A204.1 (cell line): ENCODE measurements around the gene CPSF4L.

Source experiments
- FAIRE-seq: peaks from 2 replicates; lab custom pipeline; 2012; peaks lifted over from hg19 to GRCh38; lab: Jason Lieb, UNC

The CPSF4L gene

DNA sequence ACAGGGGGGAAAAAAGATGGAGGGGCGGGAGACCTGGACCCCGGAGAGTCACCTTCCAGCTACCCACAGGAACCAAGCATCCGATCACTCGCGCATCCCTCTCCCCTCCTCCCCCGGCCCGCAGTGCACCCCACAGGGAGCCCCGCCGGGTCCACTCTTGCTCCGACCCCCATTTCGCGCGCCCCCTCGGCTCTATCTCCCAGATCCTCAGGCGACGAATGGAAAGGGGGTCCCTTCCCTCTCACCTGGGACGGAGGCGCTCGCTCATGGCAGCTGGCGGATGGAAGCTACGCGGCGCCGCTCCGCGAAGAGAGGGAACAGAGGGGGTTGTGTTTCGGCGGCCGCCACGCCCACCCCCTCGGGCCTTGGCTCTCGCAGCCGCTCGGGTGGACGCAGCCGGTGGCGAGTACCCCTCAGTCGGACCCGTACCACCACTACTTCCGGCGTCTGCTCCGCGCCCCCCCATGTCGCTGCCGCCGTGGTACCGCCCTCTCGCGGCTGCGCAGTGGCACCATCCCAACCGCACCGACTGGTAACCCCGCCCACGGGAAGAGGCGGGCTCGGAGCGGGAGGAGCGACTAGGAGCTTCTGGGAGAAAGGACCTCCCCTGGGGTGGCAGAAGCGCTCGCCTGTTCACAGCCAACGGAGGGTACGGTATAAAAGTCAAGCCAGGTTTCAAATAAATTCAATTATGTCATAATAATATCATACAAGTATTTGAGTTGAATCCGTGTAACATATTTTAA is 29.7 kb downstream of the CPSF4L start:
- peak; percentile 84 for FAIRE-seq

DNA sequence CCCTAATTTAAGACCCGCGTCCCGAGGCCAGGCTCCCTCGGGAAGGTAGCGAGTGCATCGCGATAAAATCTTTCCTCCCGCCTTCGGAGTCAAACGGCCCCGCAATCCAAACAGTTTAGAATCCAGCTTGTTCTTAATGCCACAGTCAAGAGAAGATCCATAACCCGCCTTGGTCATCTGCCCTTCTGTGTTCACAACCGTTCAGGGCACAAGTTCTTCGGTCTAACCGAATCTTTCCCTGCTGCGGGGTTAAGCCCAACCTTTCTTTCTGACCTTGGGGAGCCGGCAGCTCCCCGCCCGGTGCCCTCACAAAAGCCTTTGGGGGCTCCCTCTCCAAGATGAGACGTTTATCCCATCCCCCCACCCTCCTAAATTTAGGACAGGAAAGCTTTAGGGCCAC is 30.3 kb downstream of the CPSF4L start:
- FAIRE-seq = no peak

DNA sequence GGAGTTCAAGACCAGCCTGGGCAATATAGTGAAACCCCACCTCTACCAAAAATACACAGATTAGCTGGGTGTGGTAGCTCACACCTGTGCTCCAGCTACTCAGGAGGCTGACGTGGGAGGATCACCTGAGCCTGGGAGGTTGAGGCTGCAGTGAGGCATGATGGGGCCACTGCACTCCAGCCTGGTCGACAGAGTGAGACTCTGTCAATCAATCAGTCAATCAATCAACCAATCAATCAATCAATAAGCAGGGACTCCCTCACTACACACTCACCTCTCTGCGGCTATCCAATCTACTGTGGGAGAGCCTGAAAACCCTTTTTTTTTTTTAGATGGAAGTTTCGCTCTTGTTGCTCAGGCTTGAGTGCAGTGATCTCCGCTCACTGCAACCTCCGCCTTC is 31.6 kb downstream of the CPSF4L start:
- no peak for FAIRE-seq

DNA sequence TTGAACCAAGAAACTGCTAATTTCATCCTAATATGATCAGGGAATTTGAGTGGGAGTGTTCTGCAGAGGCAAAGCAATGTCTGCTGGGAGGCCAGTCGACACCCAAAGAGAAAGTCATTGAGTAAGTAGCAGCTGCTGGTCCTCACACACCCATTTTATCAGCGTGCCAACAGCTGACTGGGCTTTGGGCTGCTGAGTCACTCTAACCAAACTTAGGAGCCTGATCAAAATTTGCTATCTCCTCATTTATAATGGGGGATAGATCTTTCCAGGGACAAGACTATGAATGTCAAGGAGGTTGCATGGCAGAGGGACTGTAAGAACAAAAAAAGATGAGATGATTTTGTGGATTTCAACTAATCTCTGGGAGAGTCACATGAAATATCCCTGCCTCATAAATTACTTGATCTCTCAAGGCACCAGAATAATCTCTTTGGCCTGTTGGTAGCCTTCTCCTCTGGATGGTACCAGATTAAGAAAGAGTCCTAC is 32.9 kb downstream of the CPSF4L start:
- FAIRE-seq = no peak

DNA sequence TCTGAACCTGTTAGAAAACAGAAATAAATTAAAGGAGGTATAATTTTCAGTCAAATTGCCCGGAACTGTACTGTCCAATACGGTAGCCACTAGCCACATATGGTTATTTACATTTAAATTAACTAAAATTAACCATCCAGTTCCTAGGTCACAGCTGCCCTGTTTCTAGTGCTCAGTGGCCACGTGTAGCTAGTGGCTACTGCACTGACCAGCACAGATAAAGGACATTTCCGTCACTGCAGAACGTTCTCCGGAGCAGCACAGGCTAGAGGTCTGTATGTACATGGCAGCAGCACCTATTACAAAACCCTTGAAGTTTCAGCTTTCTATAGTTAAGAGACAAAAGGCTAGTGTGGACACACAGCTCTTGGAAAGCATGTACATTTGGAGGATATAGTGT is 33.7 kb downstream of the CPSF4L start:
- no peak for FAIRE-seq

DNA sequence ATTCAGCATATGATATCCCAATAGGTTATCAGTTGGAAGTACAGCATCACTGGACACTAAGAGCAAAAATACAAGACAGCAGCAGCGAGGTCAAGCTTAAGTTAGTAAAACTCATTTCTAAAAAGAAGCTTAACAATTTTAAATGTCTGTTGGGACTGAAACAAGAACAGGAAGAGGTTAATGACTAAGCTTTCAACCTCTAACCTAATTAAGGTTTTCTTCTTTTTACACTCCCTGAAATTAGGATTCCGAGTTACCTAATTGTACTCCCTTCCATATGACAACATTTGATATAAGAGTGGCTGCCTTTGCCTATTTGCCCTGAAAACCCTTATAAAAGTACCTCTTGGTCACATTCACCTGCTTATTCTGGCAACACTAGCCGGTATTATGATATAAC is 34.3 kb downstream of the CPSF4L start:
- FAIRE-seq = no peak

DNA sequence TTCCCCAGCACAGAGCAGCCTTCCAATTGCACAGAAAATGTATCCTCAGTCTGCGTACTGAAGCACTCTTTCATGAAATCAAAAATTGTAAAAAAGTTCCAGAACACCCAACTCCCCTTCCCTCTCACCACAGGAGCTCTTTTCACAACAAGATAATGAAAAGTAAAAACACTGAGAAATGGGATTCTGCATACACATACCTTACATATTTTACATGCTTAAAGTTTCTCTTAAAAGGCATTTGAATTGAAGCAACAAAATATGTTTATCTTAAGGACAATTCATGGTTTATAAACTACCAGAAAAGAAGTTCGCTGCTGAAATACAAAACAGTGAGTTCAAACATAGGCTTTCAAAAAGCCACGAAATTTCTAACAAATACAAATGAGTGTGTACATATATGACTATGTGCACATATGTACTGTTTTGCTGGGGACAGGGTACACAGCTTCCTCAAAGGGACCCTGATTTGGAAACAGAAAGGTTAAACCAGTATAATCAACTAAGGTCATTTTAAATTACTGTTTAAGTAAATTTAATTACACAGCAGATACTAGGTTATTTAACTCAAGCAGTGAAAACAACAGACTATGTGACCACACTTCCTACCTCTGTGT is 35.0 kb downstream of the CPSF4L start:
- no peak for FAIRE-seq

DNA sequence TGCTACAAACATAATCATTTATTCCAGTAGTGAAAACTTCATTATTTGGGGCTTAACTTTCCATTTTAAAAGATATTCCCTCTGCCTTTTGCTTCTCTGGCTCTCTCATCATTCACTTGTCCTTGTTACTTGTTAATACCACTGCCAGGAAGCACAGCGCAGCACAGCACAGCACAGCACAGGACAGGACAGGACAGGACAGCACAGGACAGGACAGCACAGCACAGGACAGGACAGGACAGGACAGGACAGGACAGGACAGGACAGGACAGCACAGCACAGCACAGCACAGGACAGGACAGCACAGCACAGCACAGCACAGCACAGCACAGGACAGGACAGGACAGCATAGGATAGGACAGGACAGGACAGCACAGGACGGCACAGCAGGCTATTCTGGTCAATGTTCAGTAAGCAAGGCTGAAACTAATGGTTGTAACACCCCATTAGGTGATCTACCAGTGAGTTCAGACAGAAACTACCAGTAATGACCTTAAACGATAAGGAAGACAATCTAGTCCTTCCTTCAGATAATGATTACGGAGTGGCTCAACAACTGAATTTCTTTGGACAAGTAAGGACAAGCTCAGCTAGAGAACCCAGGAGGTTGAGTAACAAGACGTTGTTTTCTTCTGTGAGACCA is 36.9 kb downstream of the CPSF4L start:
- FAIRE-seq = no peak

DNA sequence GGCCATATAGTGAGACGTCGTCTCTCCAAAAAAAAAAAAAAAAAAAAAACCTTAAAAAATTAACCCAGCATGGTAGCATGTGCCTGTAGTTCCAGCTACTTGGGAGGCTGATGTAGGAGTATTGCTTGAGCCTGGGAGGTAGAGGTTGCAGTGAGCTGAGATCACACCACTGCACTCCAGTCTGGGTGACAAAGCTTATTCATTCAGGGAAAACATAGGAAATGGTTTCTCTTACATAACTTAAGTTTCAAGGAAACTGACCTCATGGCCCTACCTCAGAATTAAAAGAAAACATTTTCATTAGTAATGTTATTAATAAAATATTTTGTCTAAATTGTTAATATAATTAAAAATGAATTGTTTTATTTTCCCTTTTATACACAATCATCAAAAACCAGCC is 37.4 kb downstream of the CPSF4L start:
- no peak for FAIRE-seq

DNA sequence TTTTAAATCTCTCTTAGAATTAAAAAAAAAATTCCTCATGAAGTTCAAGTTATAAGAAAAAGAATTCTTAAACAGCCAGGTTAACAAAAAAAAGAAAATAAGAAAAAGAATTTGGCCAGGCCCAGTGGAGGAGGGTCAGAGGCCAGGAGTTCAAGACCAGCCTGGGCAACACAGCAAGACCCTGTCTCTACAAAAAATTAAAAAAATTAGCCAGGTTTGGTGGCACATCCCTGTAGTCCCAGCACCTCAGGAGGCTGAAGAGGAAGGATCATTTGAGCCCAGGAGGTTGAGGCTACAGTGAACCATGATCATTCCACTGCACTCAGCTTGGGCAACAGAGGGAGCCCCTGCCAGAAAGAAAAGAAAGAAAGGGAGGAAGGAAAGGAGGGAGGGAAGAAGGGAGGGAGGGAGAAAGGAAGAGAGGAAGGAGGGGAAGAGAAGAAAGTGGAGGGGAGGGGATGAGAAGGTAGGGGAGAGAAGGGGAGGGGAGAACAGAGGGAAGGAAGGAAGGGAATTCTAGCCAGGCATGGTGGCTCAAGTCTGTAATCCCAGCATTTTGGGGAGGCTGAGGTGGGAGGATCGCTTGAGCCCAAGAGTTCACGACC is 38.0 kb downstream of the CPSF4L start:
- no peak for FAIRE-seq

DNA sequence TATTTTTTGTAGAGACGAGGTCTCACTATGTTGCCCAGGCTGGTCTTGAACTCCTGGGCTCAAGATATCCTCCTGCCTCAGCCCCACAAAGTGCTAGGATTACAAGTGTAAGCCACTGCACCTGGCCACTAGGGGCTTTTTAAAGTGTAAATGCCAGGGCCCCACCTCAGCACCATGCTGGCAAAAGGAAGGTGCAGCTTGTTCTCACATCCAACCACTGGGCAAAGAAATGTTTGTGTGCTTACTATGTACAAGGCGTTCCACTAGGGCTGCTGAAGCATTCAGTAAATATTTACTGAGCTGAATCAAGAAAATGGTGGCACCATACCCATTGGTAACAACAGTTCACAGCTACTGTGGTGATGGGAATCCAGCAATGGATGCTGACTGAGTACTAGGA is 46.2 kb downstream of the CPSF4L start:
- no peak for FAIRE-seq

DNA sequence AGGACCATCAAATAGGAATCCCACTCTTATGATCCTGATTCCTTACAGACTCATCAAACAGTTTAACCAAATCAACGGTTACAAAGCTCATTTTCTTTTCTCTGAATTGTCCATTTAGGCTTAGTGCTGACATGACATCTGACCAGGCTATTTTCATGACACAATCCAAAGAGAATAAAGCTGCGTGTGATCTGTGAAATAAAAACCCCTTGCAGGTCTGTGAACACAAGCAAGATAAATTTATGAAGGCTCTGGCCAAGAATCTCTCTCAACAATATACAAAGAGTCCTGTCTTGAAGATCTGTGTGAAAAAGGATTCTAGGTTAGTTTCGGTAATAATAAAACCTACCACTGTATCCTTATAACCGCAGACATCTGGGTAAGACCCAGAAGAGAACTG is 46.8 kb downstream of the CPSF4L start:
- FAIRE-seq = no peak

DNA sequence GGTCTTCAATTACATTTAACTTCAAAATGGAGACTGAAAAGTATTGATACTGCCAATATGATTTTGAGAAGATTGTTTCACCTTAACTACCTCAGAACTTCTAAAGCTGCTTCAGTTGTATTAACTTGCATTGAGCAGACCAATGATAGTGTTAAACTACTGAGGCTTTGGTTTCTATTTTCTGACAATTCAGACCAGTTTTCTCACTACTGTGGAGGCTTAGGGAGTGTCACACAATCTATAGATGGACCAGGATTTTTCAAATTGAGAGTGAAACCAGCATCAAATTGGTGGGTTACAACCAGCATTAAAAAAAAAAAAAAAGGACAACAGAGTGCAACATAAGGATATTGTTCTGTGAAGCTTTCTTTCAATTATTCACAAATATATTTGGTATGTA is 47.7 kb downstream of the CPSF4L start:
- FAIRE-seq = no peak

DNA sequence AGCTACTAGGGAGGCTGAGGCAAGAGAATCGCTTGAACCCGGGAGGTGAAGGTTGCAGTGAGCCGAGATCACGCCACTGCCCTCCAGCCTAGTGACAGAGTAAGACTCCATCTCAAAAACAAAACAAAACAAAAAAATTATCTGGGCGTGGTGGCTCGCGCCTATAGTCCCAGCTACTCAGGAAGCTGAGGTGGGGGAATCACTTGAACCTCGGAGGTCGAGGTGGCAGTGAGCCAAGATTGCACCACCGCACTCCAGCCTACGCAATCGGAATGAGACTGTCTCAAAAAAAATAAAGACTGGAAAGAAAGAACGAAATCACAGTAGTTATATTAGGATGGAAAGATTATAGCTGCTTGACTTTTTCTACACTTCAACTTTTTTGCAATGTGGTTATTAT is 49.9 kb downstream of the CPSF4L start:
- FAIRE-seq = no peak

DNA sequence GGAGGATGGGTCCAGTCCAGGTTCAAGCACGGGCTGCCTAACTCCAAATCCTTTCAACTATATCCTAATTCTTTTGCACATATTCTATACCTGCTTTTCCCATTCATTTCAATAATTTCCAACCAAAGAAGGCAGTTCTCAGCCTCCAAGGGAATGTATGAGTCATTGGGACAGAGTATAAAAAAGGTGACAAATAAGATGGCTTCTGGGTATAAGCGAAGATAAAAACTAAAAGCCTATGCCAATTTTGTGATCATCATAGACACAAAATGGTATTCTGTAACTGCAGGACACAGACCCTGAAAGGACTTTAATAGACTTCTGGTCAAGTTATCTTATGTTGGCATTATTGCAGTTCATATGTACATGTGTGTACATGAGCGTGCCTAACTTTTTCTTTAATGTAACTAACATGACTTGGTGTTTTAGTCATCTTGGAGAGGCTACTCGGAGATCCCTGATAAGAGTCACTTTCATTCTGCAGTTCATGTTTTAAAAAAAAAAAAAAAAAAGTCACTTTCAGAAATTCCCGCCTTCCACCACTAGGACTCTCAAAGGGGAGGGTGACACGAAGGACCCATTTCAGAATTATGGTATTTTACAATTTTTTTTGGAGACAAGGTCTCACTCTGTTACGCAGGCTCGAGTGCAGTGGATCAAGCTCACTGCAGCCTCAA is 51.5 kb downstream of the CPSF4L start:
- no peak for FAIRE-seq

DNA sequence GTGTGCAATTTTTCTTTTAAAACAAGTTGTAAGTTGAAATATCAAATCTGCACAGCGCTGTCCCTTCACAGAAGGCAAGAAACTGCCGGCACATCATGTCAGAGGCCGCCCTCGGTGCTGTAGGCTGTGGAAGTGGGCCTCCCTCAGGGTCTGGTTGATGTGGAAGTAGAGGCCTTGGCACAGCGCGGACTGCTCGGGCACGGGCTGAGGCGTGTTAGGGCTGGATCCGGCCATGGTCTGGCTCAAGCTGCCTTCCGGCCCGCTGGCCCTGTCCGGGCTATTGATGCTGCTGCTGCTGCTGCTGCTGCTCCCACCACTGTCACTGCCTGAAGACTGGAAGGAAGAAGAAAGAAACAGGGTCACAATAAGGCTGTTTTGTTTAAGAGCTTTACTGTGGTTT is 52.2 kb downstream of the CPSF4L start:
- FAIRE-seq = no peak

DNA sequence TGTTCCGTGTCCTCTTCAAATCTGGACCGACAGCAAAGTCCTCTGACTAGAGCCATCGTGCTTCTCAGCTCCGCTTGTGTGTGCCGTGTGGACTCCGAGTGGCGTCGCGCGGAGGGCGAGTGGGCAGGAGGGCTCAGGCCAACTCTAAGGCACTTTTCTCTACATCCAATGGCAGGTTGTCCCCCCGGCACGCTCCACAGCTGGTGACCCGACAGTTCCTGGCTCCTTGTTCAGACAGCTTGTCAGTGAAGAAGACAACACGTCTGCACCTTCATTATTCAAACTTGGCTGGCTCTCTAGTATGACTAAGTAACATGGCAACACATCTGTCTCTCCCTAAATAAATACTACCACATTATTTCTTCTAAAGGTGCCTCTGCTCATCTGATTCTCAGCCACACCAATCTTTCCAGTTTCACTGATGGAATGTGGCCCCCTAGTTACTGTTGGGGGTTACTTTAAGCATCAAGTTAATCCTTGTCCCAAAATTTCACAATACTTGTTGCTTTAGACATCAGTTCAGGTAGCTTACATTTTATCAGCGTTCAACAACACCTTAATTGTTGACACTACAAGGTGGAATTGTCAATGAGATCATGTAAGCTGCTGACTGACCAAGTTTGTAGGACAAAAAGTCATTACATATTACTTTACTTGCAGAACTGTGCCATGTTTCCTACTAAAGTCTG is 53.4 kb downstream of the CPSF4L start:
- FAIRE-seq = no peak

DNA sequence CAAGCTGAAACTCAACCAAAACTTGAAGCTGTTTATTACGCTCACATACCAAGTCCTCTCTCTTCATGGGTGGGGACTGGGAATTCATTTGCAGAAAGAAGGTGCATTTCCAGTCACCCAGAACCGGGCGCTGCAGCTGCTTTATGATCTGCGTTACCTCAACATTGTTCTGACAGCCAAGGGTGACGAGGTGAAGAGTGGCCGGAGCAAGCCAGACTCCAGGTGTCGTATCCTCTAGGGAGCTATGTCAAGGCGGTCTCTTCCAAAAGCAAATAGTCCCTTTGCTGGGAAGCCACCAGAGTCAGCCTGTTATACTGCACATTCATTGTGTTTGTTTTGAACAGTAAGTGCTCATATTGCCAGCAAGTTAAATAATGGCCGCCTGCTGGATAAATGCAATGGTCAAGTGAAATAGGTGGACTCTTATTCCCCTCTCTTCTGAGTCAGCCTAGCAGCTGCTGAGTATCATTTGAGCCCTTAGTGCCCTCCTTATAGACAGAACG is 56.2 kb downstream of the CPSF4L start:
- FAIRE-seq = no peak

DNA sequence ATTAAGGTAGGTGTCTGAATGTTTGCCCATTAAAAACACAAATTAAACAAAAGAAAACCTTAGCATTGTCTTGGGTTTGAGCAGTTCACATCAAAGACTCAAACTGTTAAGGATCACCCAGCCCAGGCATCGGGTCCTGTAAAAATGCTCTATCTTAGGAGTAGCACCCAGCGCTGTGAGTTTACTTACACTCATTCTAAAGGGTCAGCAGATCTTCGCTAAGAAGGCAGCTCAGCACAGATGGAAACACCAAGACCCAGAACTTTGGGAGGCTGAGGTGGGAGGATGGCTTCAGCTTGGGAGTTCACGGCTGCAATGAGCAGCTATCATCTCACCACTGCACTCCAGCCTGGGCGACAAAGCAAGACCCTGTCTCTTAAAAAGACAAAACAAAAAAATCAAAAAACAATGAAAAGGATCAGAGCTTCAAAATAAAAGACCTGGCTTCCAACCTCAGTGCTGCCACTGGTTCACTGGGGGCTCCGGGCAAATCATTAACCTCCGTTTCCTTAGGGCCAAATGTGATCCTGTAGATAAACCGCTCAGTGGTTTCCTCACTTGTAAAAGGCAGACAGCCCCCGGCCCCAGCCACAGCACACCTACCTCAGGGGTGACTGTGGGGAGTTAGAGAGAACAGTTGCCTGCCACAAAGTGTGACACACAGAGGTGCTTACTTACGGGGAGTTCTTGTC is 57.7 kb downstream of the CPSF4L start:
- FAIRE-seq = no peak

DNA sequence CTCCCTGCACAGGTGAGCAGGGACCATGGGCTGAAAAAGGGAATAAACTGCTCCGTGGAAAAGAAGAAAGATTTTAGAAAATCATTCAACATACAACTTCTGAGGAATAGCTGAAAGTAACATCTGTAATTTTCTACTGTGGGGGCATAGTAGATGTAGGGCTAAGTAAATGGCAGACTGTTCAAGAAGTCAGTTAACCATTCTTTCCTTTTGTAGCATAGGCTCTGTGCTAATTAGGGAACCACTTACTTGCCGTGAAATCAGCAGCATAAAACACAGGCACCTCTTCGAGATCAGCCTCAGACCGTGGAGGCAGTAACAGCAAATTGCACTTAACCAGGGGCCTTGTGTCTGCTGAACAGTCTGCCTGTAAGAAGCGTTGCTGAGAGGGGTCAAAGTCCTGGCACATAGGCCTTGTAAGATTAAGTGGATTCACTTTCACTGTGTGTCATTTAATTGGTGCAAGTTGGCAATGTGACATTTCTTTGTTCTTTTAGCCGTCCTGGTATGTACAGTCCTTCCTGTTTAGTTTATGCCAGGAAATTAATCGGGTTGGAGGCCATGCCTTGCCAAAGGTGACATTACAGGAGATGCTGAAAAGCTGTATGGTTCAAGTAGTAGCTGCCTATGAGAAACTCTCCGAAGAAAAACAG is 58.4 kb downstream of the CPSF4L start:
- FAIRE-seq = no peak
